CD4-positive, alpha-beta T cell treated with Interleukin-6 for 4 hours (primary cell): ENCODE results near the gene AJAP1.
A peak's percentile ranks its signal among the peaks of the same experiment; 100 is the strongest.

Experiments used
- DNase-seq: peaks from one replicate; pipeline ENCODE4 v3.0.0-alpha.2; 2020; ENCODE audit warnings: mixed read lengths

The AJAP1 gene

DNA sequence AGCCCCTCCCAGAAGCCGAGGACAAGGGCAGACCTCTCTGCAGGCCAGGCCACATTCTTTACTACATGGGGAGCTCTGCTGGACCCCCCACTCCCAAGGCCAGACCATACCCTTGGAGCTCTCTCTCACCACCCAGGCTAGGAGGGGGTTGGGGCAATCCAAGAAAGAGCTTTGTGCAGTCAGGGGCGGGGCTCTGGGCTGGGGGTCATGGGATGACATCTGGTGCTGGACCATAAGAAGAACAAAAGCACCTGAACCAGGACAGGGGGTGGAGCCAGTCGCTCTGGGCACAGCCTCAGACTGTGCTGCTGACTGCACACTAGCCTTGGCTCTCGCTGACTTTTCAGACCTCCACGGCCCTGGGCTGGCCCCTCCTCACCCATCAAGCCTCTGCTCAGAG lies 23.1 kb upstream of the AJAP1 start:
- no peak for DNase-seq

DNA sequence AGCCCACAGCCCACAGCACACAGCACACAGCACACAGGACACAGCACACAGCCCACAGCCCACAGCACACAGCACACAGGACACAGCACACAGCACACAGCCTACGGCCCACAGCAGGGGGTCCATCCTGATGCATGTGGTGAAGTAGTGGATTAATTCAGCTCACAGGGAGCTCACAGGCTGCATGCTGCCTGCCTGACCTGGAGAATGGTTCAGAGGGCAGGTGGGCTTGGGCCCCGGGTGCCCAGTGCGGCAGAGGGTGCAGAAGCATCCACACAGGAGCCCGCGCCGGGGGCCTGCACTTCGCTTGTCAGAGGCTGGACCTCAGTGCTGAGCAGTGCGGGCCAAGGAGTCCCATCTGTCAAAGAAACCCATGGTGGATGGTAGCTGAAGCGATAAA lies 21.1 kb upstream of the AJAP1 start:
- DNase-seq = no peak

DNA sequence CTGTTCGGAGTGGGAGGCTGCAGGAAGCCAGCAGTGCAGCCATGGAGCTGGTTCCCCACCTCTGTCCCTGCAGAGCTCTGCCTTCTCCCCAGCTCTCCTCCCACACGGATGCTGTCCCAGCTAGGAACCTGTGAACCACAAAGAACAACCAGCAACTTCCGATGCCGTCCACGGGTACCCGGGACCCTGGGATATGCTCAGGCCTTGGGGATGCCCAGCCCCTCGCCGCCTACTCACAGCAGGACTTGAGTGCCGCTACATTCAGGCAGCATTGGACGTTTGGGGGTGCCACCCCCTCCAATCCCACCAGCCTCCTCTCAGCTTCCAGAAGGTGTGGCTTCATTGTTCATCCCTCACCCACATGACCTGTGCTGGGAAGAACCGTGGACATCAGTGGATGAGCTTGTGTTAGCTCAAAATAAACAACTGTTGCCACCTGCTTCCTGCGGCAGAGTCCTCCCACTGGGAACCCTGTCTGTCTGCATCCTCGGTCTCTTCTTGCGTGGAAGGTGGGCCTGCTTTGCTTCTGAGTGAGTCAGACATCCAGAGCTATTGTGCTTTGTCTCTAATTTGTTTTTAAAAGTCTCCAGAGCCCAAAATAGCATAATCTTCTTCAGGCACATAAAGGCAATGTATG lies 20.1 kb upstream of the AJAP1 start:
- DNase-seq = no peak

DNA sequence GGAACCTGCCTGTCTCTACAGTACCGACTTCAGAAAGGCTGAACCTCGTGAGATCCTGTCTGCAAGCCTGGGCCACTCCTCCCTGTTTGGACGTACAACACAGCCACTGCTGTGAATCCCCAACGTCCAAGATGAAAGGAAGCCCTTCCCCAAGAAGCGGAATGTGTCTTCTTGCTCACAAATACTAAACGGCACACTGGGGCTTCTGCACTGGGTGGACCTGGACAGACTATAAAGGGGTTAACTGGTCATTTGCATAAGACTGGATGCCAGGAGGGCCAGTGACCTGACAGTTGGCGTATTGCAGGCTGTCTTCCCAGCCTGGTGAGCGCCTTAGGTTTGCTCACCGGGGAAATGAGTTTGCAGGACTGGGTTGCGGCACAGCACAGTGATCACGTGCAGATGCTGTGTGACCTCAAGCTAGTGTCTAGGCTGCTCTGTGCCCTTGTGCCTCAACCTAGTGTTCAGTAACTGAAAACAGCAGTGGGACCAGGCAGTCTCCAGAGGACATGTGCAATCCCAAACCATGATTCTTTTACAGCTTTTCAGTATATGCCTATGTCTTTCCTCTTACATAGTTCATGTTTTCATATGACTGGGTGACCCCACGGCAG lies 19.5 kb upstream of the AJAP1 start:
- DNase-seq = no peak

DNA sequence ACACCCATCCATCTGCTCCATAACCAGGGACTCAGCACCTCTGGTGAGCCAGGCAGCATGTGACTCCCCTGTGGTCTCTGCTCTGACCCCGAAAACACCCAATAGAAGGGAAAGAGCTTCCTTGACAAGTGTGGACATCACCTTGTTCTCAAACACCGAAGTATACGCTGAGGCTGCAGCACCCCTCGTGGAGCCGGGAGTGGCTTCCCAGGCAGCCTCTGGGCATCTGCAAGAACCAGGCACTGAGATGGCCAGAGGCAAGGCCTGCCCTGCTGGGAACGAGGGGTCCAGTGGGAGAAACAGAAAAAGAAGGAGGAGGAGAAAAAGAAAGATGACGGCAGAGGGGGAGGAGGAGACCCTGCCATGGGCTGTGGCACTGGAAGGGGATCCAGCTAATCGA lies 18.2 kb upstream of the AJAP1 start:
- DNase-seq = no peak

DNA sequence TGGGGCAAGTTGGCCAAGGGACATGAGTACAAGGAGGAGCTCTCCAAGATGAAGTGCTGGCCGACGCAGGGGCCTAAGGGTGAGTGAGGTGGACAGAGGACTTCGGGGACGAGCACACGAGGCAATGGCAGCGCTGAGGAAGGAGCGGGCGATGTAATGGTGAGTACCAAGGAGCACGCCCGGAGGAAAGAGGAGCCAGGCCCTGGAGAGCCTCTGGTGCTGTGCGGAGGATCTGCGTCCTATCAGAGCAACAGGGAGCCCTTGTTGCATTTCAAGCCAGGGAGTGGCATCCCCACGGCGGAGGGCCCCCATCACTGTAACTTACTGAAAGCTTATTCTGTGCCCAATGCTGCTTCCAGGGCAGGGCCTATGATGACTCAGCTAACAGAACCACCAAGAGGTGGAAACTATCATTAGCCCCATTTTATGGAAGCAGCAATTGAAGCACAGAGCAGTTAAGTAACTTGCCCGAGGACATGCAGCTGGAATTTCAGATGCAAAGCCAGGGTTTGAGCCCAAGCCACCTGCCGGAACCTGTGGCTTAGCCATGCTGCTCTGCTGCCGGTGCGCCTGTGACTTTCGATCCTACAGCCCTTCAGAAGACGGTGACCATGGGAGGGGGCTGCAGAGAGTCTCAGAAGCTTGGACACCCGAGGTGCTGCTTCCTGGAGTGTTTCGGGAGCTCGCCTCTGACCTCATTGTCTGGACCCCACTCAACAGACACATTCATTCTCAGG lies 17.6 kb upstream of the AJAP1 start:
- DNase-seq = no peak

DNA sequence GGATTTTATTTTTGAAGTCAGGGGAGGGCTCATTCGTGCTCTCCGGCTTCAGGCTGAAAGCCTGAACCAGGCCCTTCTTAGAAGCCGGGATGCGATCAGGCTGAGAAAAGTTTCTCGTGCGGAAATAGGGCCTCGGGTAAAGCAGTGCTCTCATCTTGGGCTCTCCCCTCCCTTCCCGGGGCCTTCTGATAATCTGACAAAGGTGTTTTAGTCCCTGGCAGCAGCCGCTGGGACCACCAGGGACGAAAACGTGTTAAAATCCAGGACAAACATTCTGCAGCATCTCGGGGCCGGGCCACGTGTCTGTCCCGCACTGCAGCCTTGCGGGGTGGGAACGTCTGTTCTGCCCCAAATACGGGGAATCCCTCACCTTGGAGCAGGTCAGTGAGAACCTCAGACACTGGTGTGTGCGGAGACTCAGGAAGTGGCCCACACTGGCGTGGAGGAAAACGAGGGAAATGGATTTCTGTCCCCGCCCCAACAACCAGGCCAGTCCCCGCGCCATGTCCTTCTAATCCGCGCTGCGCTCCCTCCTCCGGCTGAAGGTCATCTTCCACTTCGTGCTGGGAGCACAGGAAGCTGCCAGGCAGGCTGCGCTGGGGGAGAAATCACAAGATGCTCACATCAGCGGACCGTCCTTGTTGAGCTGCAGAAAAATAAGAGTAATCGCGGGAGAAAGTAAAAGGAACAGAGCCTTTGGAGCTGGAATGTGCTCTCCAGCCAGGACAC lies 16.6 kb upstream of the AJAP1 start:
- DNase-seq = no peak

DNA sequence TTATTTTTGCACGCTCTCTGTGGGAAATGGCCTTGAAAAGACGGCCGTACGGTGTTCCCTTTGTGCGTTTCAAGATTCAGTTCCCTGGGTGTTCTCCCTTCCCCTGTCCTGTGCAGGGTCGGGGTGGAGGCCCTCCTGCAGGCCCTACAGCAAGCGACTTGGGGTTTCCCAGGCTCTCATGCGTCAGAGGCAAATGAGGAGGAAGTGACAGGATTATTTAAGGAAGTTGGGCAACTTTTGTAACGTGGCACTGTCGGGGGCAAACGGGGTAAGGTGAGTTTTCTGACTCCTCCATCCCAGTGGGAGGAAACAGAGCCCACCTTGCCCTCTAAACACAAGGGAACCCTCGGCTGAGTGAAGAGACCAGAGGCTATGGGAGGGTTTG lies 16.1 kb upstream of the AJAP1 start:
- DNase-seq = no peak

DNA sequence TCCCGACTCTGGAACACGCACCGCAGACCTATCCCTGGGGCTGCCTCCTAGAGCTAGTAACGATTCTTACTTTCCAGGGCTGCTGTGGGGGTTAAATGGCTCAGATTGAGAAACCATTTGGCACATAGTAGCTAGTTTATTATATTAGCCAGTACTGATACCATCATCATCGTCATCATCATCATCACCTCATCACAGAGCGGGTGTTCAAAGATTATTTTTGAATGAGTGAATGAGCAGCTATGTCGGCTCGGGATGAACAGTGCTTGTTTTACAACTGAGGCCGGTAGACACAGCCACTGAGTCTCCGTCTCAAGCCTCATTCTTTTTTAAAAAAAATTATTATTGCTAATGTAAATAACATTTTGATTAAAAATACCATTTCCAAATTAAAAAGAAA lies 13.5 kb upstream of the AJAP1 start:
- DNase-seq = no peak

DNA sequence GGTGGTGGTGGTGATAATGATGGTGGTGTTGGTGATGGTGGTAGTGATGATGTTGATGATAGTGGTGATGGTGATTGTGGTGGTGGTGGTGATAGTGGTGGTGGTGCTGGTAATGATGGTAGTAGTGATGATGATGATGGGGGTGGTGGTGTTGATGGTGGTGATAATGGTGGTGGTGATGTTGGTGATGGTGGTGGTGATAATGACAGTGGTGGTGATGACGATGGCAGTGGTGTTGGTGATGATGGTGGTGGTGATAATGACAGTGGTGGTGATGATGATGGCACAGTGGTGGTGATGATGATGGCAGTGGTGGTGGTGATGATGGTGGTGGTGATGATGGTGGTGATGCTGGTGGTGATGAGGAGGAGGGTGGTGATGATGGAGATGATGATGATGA lies 7.0 kb upstream of the AJAP1 start:
- no peak for DNase-seq

DNA sequence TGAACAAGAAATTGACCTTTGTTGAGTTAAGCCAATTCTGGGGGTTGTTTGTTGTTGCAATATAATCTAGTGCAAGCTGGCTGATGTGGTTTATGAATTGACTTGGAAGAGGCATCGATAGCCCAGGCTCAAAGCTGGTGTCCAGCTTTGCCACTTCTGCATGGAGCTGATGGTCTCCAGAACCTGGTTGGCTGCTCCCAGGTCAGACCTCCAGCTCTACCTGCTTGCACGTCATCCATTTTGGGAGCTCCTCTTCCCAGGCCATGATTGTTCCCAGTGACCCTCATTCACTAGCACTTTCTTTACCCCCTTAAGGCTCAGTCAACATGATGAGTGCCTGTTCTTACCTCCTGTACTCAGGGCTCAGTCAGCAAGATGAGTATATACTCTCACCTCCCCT lies 5.8 kb upstream of the AJAP1 start:
- DNase-seq = no peak

DNA sequence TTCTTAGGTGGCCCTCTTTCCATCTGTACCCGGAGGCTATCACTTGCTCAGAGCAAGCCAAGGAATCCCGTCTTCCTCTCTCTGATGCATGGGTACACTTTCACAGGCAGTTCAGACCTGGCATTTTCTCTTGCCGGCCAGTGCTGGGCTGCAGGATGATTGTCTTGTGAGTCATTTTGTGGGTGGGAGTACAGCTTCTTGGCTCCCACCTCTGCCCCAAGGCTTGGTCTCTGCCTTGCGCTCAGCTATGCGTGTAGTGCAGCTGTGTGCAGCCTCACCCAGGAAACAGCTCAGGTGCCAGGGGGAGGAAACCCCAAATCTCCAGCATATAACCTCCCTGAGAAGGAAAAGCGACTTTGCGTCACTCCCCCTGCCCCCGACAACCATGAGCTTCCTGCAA lies 3.9 kb upstream of the AJAP1 start:
- no peak for DNase-seq

DNA sequence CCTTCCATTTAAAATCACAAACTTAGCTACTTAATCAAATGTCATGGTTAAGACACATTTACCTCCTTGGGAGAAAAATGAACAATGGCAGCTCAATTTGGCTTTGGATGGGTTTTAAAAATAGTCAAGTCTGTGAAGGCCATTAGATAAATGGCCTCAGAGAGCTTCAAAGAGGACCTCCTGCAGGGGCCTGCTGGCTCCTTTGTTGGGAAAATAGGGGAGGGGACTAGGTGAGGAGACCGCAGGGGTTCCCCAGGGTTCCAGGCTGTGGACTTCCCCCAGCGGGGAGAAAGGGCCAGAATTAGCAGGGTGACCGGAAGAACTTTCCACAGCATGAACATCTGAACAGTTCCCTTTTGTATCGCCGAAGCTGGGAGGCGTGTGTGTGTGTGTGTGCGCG lies 3.4 kb upstream of the AJAP1 start:
- DNase-seq = no peak

DNA sequence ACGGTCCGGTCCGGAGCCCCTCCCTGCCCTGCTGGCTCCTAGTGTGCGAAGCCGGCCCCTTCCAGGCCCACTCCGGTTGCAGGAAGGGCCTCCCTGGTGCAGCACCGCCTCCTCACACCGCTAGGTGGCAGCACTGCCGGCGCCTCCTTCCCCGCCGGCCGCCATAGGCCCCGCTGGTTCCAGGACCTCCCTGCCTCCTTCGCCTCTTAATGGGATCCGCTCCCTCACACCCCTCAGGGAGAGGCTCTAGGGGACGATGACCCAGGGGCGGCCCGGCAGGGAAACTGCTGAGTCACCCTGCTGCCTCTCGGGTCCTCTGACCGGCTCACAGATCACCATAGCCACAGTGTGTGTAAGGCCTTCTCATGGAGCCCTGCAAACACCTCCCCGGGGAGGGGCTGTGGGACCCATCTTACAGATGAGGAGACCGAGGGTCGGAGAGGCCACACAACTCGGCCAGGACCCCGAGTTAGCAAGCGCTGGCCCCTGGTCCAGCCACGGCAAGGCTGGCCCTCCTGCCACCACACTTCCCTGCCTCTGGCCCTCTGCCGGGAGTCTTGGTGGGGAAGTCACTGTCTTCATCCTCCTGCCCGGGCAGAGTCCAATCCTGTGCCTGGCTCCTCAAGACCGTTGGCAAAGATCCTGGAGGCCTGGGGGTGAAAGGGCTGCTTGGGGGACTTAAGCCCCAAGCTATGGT lies 1.6 kb upstream of the AJAP1 start:
- DNase-seq = peak; percentile 51

DNA sequence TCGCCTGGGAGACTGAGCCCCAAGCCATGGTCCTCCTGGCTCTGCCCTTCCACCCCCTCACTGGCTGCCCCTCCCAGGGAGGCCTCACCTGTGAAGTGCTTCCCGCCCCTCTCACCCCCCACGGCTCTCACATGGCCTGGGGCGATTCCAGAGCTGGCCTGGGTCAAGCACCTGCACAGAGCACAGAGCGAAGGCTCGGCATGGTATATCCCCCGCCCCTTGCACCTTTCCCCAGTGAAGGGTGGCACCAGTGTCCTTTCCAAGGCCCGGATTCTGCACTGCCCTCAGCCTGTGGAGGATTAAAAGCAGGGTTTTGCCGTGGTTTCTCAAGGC lies 1.1 kb upstream of the AJAP1 start:
- DNase-seq = no peak

DNA sequence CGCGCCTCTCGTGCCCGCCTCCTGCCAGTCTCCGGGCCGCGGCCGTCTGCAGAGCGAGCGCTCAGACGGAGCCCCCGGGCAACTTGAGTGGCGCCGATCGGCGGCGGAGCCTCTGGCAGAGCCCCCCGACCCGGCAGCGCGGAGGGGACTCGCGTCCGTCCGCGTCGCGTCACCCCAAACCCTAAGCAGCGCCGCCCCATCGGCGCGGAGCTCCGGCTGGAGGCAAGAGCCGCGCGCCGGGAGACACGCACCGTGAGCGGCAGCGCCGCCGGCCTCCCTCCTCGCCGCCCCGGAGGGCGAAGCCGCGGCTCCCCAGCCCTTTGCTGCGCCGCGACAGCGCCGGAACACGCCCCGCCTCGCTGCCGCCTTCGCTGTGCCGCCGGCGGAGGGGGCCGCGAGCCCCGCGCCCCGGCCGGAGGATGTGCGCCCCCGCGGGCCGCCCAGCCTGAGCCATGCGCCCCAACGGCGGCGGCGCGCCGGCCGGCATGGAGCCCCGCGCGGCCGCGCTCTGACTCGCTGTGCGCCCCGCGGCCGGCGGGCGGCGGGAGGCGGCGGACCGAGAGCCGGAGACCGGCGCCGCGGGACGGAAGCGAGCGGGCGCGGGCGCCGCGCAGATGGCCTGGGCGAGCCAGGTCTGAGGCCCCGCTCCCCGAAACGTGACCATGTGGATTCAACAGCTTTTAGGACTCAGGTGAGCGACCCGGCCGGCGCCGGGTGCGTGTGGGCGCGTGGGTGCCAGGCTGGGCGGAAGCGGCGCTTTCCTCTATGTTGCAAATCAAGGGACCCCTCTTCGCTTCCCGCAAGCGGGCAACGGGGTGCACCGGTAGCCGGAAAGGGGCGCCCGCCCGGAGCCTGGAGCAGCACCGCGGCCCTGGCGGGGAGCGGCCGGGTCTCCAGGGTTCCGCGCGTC lies 610 bp downstream of the AJAP1 start:
- no peak for DNase-seq

DNA sequence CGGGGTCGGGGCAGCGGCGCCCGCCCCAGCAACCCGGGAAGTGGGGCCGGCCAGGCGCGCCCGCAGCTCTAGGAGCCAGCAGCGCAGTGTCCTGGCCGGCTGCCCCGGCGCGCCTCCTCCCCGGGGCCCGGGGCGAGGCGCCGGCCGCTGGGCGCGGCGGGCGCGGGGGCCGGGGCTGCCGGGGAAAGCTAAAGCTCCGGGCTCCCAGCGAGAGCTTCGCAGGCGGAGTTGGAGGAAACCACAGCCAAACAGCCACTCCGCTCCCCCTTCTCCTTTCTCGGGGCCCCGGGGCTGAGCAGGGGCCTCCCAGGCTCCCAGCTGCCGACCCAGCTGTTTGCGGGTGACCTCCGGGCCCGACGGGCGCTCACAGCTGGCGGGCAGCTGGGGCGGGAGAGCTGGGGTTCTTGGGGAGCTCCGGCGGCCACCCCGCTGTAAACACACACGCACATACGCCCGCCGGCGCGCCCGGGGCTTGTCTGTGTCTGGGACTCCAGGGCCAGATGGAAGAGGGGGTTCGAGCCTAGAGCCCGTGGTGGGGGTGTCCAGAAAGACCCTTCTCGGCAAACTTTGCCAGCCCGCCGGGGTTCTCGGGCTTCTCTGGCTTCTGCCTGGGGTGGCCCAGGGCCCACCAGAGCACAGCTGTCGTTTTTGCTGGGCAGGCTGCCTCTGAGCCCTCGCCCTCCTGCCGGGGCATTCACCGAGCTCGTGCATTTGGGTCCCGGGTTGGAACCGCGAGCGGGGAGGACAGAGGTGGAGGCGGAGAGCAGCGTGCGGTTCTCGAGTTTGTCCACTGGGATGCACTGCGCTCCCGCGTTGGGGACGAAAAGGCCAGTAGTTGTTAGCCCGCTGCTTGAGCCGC lies 1.5 kb downstream of the AJAP1 start:
- DNase-seq = no peak

DNA sequence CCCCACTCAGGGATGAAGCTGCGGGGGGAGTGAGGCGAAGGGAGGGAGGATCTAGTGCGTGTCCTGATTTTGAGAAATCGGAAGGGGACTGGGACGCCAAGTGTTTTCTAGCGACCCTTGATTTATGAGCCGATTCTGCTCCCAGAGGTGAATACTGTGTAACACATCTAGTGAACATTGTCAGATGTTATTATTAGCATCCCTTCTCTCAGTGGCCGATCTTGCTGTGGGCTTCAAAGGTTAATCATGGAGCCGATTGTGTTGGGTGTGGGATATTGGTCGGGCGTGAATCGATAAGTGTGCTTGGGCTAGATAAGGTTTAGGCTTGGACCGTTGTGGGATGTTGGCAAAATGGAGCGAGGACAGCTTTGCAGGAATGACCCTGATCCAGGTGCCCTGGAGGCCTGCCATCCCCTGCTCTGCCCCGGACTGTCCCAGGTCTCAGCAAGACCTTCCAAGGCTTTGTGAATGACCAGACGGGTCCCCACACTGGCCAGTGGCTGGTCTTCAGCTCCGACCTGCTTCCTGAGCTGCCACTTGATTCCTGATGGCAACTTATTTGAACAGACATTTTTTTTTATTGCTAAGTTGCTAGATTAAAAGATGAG lies 2.2 kb downstream of the AJAP1 start:
- no peak for DNase-seq

DNA sequence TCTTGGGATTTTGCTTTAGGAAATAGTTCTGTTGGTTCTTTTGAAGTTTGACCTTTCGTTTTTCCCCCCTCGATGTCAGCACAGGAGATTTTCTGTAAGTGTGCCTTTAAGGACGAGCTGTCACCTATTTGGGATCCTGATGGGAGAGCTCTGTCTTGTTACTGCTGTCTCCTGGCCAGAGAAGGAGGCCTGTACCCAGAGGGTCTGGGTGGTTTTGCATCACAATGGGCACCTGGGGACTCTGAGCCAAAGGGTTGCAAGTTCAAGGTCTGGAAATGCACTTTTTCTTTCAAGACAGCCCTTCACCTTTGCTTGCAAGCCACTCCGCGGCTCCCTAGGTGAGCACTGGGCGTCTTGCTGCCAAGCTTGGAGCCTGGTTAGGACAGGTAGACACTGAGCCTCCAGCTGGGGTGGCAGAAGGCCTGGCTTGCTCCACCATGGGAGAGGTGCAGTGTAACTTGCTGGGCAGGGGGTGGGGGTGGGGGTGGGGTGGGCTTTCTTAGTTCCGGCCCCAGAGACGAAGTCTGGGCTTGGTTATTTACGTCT lies 2.9 kb downstream of the AJAP1 start:
- no peak for DNase-seq

DNA sequence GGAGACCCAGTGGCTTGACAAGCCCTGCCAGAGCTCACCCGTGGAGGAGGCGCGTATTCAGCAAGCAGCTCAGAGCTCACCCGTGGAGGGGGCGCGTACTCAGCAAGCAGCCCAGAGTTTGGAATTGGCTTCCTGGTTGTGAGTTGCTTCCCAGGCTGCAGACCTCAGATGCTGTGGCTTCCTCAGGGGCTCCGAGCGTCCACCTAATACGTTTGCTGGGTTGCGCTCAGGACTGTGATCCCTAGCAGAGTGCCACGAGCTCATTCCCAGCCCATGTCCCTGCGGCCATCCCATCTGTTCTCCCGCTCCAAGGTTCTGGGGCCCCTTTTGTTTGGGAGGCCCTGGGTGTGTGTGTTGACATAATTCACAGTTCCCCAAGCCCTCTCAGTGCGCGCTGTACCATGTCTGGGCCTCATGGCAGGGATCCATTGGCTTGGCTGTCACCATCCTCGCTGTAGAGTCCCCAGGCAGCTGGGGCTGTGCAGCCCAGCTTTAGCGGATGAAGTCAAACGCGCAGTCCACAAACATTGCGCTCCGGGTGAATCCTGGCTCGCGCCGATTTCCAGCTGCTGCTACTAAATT lies 3.6 kb downstream of the AJAP1 start:
- DNase-seq = no peak
